RWPE2 (cell line): ENCODE results near the gene RNU6-1.

Source experiments
- ATAC-seq: fragments of 200-7000 bp; cut with Tn5 transposase; 3 replicates; pipeline ENCODE4 v1.9.1; 2021; ENCODE audit warnings: low read depth
- DNase-seq: peaks from one replicate; pipeline ENCODE4 v3.0.0-alpha.2; 2020; ENCODE audit warnings: low spot score
- H3K27ac ChIP-seq: fragments of 450-650 bp; 2 replicates; pipeline ENCODE4 v1.5.1; 2017; ENCODE audit warnings: mild to moderate bottlenecking; ENCODE audit not compliant: poor library complexity, severe bottlenecking
- H3K27me3 ChIP-seq: fragments of 250-450 bp; sonication (Bioruptor Pico); 2 replicates; pipeline ENCODE4 v1.5.1; 2021; ENCODE audit warnings: mild to moderate bottlenecking, moderate library complexity; ENCODE audit not compliant: insufficient read depth, poor library complexity, severe bottlenecking
- H3K36me3 ChIP-seq: fragments of 250-450 bp; sonication (Bioruptor Pico); 2 replicates; pipeline ENCODE4 v1.5.1; 2020; ENCODE audit warnings: low read depth, mild to moderate bottlenecking, moderate library complexity
- H3K4me1 ChIP-seq: fragments of 250-450 bp; sonication (Bioruptor Pico); 2 replicates; pipeline ENCODE4 v1.5.1; 2021; ENCODE audit warnings: mild to moderate bottlenecking, moderate library complexity; ENCODE audit not compliant: insufficient read depth, poor library complexity, severe bottlenecking
- H3K4me3 ChIP-seq: fragments of 250-450 bp; sonication (Bioruptor Pico); 2 replicates; pipeline ENCODE4 v1.5.1; 2021; ENCODE audit warnings: mild to moderate bottlenecking, moderate library complexity; ENCODE audit not compliant: severe bottlenecking
- H3K9me3 ChIP-seq: fragments of 250-450 bp; sonication (Bioruptor Pico); 2 replicates; pipeline ENCODE4 v1.5.1; 2021; ENCODE audit warnings: mild to moderate bottlenecking, moderate library complexity; ENCODE audit not compliant: severe bottlenecking
- TF ChIP-seq, protein P1 (sequence below): fragments of 450-650 bp; IDR thresholded peaks from one replicate; pipeline ENCODE4 v1.5.1; 2017; ENCODE audit warnings: mild to moderate bottlenecking, moderate library complexity; ENCODE audit not compliant: poor library complexity, severe bottlenecking

RNU6-1 gene

DNA sequence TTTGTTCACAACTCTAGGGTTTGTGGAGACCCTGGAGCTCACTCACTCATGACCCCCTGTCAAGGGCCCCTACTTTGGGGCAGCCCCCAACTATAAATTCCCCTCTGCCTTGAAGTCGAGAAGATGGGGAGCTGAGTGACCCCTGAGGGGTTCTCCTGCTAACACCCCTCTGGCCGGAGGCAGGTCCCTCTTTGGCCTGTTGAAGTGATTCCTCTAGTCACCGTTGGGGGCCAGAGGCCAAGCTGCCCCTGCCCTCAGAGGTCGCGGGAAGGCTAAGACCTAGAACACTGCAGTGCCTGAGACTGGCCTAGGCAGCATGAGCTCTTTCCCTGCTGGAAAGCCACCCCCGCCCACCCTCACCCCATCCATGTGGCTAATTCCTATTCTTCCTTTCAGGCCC is 30.0 kb downstream of the RNU6-1 start:
- Histone ChIP-seq H3K36me3 (no peaks in the 10 kb centered on the region), H3K4me3 (no peak overlapping the region), H3K27me3 (no peaks in the 10 kb centered on the region), H3K9me3 (no peaks in the 10 kb centered on the region), H3K4me1 (no peaks in the 10 kb centered on the region), H3K27ac (no peak overlapping the region)
- DNase-seq, result peak; percentile 58
- ATAC-seq, result no peak
- TF ChIP-seq, protein P1, sequence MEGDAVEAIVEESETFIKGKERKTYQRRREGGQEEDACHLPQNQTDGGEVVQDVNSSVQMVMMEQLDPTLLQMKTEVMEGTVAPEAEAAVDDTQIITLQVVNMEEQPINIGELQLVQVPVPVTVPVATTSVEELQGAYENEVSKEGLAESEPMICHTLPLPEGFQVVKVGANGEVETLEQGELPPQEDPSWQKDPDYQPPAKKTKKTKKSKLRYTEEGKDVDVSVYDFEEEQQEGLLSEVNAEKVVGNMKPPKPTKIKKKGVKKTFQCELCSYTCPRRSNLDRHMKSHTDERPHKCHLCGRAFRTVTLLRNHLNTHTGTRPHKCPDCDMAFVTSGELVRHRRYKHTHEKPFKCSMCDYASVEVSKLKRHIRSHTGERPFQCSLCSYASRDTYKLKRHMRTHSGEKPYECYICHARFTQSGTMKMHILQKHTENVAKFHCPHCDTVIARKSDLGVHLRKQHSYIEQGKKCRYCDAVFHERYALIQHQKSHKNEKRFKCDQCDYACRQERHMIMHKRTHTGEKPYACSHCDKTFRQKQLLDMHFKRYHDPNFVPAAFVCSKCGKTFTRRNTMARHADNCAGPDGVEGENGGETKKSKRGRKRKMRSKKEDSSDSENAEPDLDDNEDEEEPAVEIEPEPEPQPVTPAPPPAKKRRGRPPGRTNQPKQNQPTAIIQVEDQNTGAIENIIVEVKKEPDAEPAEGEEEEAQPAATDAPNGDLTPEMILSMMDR, result no peak

DNA sequence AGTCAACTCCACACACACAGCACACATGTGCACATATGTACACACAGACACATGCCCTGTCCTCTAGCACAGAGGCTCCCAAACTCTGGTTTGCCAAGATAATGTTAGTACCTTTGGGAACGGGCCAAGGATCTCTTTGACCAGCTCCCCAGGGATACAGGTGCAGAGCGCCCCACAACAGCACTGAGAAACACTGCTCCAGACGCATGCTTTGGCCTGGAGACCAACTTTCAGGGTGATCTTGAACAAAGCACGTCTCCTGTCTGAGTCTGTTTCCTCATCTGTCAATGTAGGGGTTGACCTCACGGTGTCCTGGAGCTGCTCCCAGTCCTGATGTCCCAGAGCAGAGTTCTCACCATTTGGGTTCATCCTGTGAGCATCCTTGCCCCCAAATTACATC is 30.4 kb downstream of the RNU6-1 start:
- DNase-seq, result peak; percentile 30
- Histone ChIP-seq H3K27ac (no peak overlapping the region), H3K27me3 (no peaks in the 10 kb centered on the region), H3K36me3 (no peaks in the 10 kb centered on the region), H3K4me1 (no peaks in the 10 kb centered on the region), H3K4me3 (no peak overlapping the region), H3K9me3 (no peaks in the 10 kb centered on the region)
- ATAC-seq, result no peak
- TF ChIP-seq, protein P1, result no peak

DNA sequence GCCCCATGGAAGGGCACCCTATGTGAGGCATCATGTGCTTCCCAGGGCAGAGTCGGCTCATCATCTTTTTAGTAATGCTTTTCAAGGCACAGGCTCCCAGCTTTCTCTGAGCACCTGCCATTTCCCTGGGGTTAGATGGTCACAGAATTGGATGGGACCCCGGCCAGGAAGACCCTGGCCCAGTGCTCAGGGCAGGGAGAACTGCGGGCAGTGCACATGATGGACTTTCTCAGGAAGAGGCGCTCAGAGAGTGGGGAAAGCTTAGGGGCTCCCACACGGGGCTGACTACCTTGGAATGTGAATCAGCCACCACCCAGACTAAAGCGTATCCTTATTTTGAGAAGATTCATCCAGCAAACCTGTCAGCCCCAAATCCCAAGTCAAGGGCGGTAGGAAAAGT is 31.0 kb downstream of the RNU6-1 start:
- TF ChIP-seq, protein P1, result no peak
- H3K36me3 ChIP-seq, result no peaks in the 10 kb centered on the region
- H3K4me1 ChIP-seq, result no peaks in the 10 kb centered on the region
- ATAC-seq, result no peak
- DNase-seq, result no peak
- no peak overlapping the region for H3K4me3 ChIP-seq
- H3K27ac ChIP-seq, result no peak overlapping the region
- H3K27me3 ChIP-seq, result no peaks in the 10 kb centered on the region
- H3K9me3 ChIP-seq, result no peaks in the 10 kb centered on the region

DNA sequence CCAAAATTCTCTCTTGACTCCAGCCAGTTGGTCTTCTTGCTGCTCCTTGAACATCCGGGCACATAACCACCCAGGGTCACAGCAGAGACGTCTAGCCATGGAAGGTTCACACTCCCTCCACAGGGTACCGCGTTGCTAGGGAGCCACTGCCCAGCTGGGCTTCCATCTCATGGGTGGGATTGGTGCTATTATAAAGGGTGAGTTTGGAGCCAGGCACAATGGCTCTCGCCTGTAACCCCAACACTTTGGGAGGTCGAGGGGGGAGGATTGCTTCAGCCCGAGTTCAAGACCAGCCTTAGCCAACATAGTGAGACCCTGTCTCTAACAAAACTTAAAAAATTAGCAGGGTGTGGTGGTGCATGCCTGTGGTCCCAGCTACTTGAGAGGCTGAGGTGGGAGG is 32.0 kb downstream of the RNU6-1 start:
- Histone ChIP-seq H3K9me3 (no peaks in the 10 kb centered on the region), H3K4me1 (no peaks in the 10 kb centered on the region), H3K4me3 (no peak overlapping the region), H3K36me3 (no peaks in the 10 kb centered on the region), H3K27me3 (no peaks in the 10 kb centered on the region), H3K27ac (no peak overlapping the region)
- ATAC-seq (no peak), DNase-seq (no peak)
- TF ChIP-seq, protein P1, result no peak

DNA sequence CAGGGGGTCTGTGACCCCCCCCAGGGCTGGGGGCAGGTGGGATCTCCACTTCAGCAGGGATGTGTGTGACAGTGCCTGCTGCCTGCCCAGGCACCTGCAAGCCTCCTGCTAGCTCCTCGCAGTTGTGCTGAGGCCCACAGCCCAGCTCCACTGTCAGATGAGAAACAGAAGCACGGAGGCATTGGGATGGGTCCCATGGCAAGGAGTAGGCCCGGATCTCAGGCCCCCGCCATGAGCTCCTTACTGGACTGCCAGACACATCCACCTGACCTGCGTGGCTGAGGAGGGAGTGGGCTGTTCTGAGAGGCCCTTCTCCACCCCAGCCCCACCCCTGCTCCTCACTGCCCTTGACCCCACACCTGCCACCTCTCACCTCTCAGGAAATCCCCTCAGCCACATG is 32.7 kb downstream of the RNU6-1 start:
- no peaks in the 10 kb centered on the region for H3K36me3 ChIP-seq
- H3K27ac ChIP-seq, result no peak overlapping the region
- TF ChIP-seq, protein P1, result no peak
- DNase-seq, result no peak
- ATAC-seq, result no peak
- no peak overlapping the region for H3K4me3 ChIP-seq
- no peaks in the 10 kb centered on the region for H3K9me3 ChIP-seq
- H3K4me1 ChIP-seq, result no peaks in the 10 kb centered on the region
- H3K27me3 ChIP-seq, result no peaks in the 10 kb centered on the region
